RWPE2 (cell line): ENCODE measurements around the gene DDX25.

ENCODE experiments used
- ATAC-seq: fragments of 200-7000 bp; cut with Tn5 transposase; 3 replicates; pipeline ENCODE4 v1.9.1; 2021; ENCODE audit warnings: low read depth
- DNase-seq: peaks from one replicate; pipeline ENCODE4 v3.0.0-alpha.2; 2020; ENCODE audit warnings: low spot score
- H3K27ac ChIP-seq: fragments of 450-650 bp; 2 replicates; pipeline ENCODE4 v1.5.1; 2017; ENCODE audit warnings: mild to moderate bottlenecking; ENCODE audit not compliant: poor library complexity, severe bottlenecking
- H3K27me3 ChIP-seq: fragments of 250-450 bp; sonication (Bioruptor Pico); 2 replicates; pipeline ENCODE4 v1.5.1; 2021; ENCODE audit warnings: mild to moderate bottlenecking, moderate library complexity; ENCODE audit not compliant: insufficient read depth, poor library complexity, severe bottlenecking
- H3K36me3 ChIP-seq: fragments of 250-450 bp; sonication (Bioruptor Pico); 2 replicates; pipeline ENCODE4 v1.5.1; 2020; ENCODE audit warnings: low read depth, mild to moderate bottlenecking, moderate library complexity
- H3K4me1 ChIP-seq: fragments of 250-450 bp; sonication (Bioruptor Pico); 2 replicates; pipeline ENCODE4 v1.5.1; 2021; ENCODE audit warnings: mild to moderate bottlenecking, moderate library complexity; ENCODE audit not compliant: insufficient read depth, poor library complexity, severe bottlenecking
- H3K4me3 ChIP-seq: fragments of 250-450 bp; sonication (Bioruptor Pico); 2 replicates; pipeline ENCODE4 v1.5.1; 2021; ENCODE audit warnings: mild to moderate bottlenecking, moderate library complexity; ENCODE audit not compliant: severe bottlenecking
- H3K9me3 ChIP-seq: fragments of 250-450 bp; sonication (Bioruptor Pico); 2 replicates; pipeline ENCODE4 v1.5.1; 2021; ENCODE audit warnings: mild to moderate bottlenecking, moderate library complexity; ENCODE audit not compliant: severe bottlenecking
- CTCF ChIP-seq: fragments of 450-650 bp; IDR thresholded peaks from one replicate; pipeline ENCODE4 v1.5.1; 2017; ENCODE audit warnings: mild to moderate bottlenecking, moderate library complexity; ENCODE audit not compliant: poor library complexity, severe bottlenecking

DDX25 gene

GRCh38 chr11:125931116-125931515, 26.8 kb downstream of the DDX25 start:
- H3K27me3 ChIP-seq = no peaks in the 10 kb centered on the region
- H3K9me3 ChIP-seq = no peaks in the 10 kb centered on the region
- no peaks in the 10 kb centered on the region for H3K36me3 ChIP-seq
- ATAC-seq (no peak), DNase-seq (no peak)
- no peaks in the 10 kb centered on the region for H3K4me1 ChIP-seq
- no peak overlapping the region for H3K4me3 ChIP-seq
- no peak for TF ChIP-seq CTCF
- no peak overlapping the region for H3K27ac ChIP-seq

GRCh38 chr11:125931668-125932067, 27.4 kb downstream of the DDX25 start:
- Histone ChIP-seq H3K36me3 (no peaks in the 10 kb centered on the region), H3K27ac (no peak overlapping the region), H3K27me3 (no peaks in the 10 kb centered on the region), H3K4me3 (no peak overlapping the region), H3K4me1 (no peaks in the 10 kb centered on the region), H3K9me3 (no peaks in the 10 kb centered on the region)
- TF ChIP-seq CTCF = no peak
- DNase-seq (no peak), ATAC-seq (no peak)

- Histone ChIP-seq H3K4me3 (no peak overlapping the region), H3K27me3 (no peaks in the 10 kb centered on the region), H3K27ac (no peak overlapping the region), H3K9me3 (no peaks in the 10 kb centered on the region), H3K4me1 (no peaks in the 10 kb centered on the region), H3K36me3 (no peaks in the 10 kb centered on the region)
- DNase-seq = no peak
- TF ChIP-seq CTCF = no peak
- no peak for ATAC-seq
Observed at GRCh38 chr11:125932301-125932700, 28.0 kb downstream of the DDX25 start.

GRCh38 chr11:125933030-125933813, 28.9 kb downstream of the DDX25 start:
- no peaks in the 10 kb centered on the region for H3K4me1 ChIP-seq
- no peak overlapping the region for H3K4me3 ChIP-seq
- no peak overlapping the region for H3K27ac ChIP-seq
- TF ChIP-seq CTCF = no peak
- ATAC-seq (no peak), DNase-seq (no peak)
- no peaks in the 10 kb centered on the region for H3K36me3 ChIP-seq
- no peaks in the 10 kb centered on the region for H3K27me3 ChIP-seq
- H3K9me3 ChIP-seq = no peaks in the 10 kb centered on the region

- no peaks in the 10 kb centered on the region for H3K27me3 ChIP-seq
- DNase-seq (no peak), ATAC-seq (no peak)
- no peaks in the 10 kb centered on the region for H3K36me3 ChIP-seq
- H3K9me3 ChIP-seq = no peaks in the 10 kb centered on the region
- no peak overlapping the region for H3K27ac ChIP-seq
- H3K4me3 ChIP-seq = no peak overlapping the region
- TF ChIP-seq CTCF = no peak
- no peaks in the 10 kb centered on the region for H3K4me1 ChIP-seq
Observed at GRCh38 chr11:125934473-125934872, 30.2 kb downstream of the DDX25 start.
